Neural cell (in vitro differentiated cells): ENCODE data around the gene ARHGAP35.

ENCODE experiments used
- EP300 ChIP-seq: fragments of 450-650 bp; conservative IDR thresholded peaks from 2 replicates; pipeline ENCODE4 v1.6.1; 2014; ENCODE audit warnings: antibody characterized with exemption, mild to moderate bottlenecking, moderate library complexity; ENCODE audit not compliant: poor library complexity, severe bottlenecking
- EZH2 ChIP-seq: fragments of 200-600, 300-800 bp; shearing (Covaris generic), sonication (generic); IDR thresholded peaks from 2 replicates; pipeline ENCODE4 v1.6.1; 2014; ENCODE audit warnings: antibody characterized with exemption, low read length, borderline replicate concordance, mild to moderate bottlenecking; ENCODE audit not compliant: insufficient read depth, poor library complexity, severe bottlenecking
- POLR2AphosphoS5 ChIP-seq: IDR thresholded peaks from 2 replicates; pipeline ENCODE4 v1.6.1; 2012
- RAD21 ChIP-seq: fragments of 450-650 bp; conservative IDR thresholded peaks from 2 replicates; pipeline ENCODE4 v1.6.1; 2014; ENCODE audit warnings: antibody characterized with exemption, mild to moderate bottlenecking, moderate library complexity
- TF ChIP-seq, protein P1 (sequence below): fragments of 450-650 bp; IDR thresholded peaks from 2 replicates; pipeline ENCODE4 v1.5.1; 2014; ENCODE audit warnings: antibody characterized with exemption, mild to moderate bottlenecking, moderate library complexity; ENCODE audit not compliant: poor library complexity, severe bottlenecking

GRCh38 chr19:46898731-46899130, 37.9 kb downstream of the ARHGAP35 start:
- TF ChIP-seq, protein P1, sequence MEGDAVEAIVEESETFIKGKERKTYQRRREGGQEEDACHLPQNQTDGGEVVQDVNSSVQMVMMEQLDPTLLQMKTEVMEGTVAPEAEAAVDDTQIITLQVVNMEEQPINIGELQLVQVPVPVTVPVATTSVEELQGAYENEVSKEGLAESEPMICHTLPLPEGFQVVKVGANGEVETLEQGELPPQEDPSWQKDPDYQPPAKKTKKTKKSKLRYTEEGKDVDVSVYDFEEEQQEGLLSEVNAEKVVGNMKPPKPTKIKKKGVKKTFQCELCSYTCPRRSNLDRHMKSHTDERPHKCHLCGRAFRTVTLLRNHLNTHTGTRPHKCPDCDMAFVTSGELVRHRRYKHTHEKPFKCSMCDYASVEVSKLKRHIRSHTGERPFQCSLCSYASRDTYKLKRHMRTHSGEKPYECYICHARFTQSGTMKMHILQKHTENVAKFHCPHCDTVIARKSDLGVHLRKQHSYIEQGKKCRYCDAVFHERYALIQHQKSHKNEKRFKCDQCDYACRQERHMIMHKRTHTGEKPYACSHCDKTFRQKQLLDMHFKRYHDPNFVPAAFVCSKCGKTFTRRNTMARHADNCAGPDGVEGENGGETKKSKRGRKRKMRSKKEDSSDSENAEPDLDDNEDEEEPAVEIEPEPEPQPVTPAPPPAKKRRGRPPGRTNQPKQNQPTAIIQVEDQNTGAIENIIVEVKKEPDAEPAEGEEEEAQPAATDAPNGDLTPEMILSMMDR = no peak
- no peak for TF ChIP-seq EZH2
- TF ChIP-seq POLR2AphosphoS5 = no peak
- no peak for TF ChIP-seq EP300
- TF ChIP-seq RAD21 = no peak
